Measurements from ENCODE around the gene HLA-F.

HLA-F gene

GRCh38 chr6:29755295-29755871, 32.1 kb downstream of the HLA-F start:
- no peak for TF ChIP-seq CTCF (IDR thresholded peaks at IDR 0.05; ENCODE audit: low read depth, low read length, missing control alignments)
- no peak for DNase-seq
- H3K27ac ChIP-seq: no peak overlapping the region
- H3K4me3 ChIP-seq (ENCODE audit: low read depth, low read length): no peak overlapping the region
- in situ Hi-C loops (cut with HindIII; ENCODE audit: low pct_ligation_motif_present, low sequenced_read_pairs): no loop called here
- H3K27me3 ChIP-seq (replicated peaks): peaks cover 17% of the 10 kb centered on the region
- H3K36me3 ChIP-seq (replicated peaks): no peaks in the 10 kb centered on the region

GRCh38 chr6:29757282-29757681, 34.0 kb downstream of the HLA-F start:
- no peak for DNase-seq
- Histone ChIP-seq H3K4me3 (ENCODE audit: low read depth, low read length) (no peak overlapping the region), H3K27ac (no peak overlapping the region), H3K36me3 (replicated peaks) (no peaks in the 10 kb centered on the region), H3K27me3 (replicated peaks) (peaks cover 17% of the 10 kb centered on the region)
- in situ Hi-C loops (cut with HindIII; ENCODE audit: low pct_ligation_motif_present, low sequenced_read_pairs): no loop called here
- no peak for TF ChIP-seq CTCF (IDR thresholded peaks at IDR 0.05; ENCODE audit: low read depth, low read length, missing control alignments)

GRCh38 chr6:29757701-29758293, 34.6 kb downstream of the HLA-F start:
- in situ Hi-C loops (cut with HindIII; ENCODE audit: low pct_ligation_motif_present, low sequenced_read_pairs): no loop called here
- no peak for DNase-seq
- Histone ChIP-seq H3K4me3 (ENCODE audit: low read depth, low read length) (no peak overlapping the region), H3K27me3 (replicated peaks) (peaks cover 17% of the 10 kb centered on the region), H3K36me3 (replicated peaks) (no peaks in the 10 kb centered on the region), H3K27ac (no peak overlapping the region)
- no peak for TF ChIP-seq CTCF (IDR thresholded peaks at IDR 0.05; ENCODE audit: low read depth, low read length, missing control alignments)

- Histone ChIP-seq H3K27ac (no peak overlapping the region), H3K36me3 (replicated peaks) (no peaks in the 10 kb centered on the region), H3K27me3 (replicated peaks) (peaks cover 17% of the 10 kb centered on the region), H3K4me3 (ENCODE audit: low read depth, low read length) (no peak overlapping the region)
- TF ChIP-seq CTCF (IDR thresholded peaks at IDR 0.05; ENCODE audit: low read depth, low read length, missing control alignments): no peak
- no peak for DNase-seq
- in situ Hi-C loops (cut with HindIII; ENCODE audit: low pct_ligation_motif_present, low sequenced_read_pairs): no loop called here
Observed at GRCh38 chr6:29758761-29759160, 35.5 kb downstream of the HLA-F start.

GRCh38 chr6:29759457-29759856, 36.2 kb downstream of the HLA-F start:
- Histone ChIP-seq H3K36me3 (replicated peaks) (no peaks in the 10 kb centered on the region), H3K27ac (no peak overlapping the region), H3K27me3 (replicated peaks) (peaks cover 17% of the 10 kb centered on the region), H3K4me3 (ENCODE audit: low read depth, low read length) (no peak overlapping the region)
- TF ChIP-seq CTCF (IDR thresholded peaks at IDR 0.05; ENCODE audit: low read depth, low read length, missing control alignments): no peak
- in situ Hi-C loops (cut with HindIII; ENCODE audit: low pct_ligation_motif_present, low sequenced_read_pairs): no loop called here
- DNase-seq: no peak

GRCh38 chr6:29760328-29760727, 37.1 kb downstream of the HLA-F start:
- TF ChIP-seq CTCF (IDR thresholded peaks at IDR 0.05; ENCODE audit: low read depth, low read length, missing control alignments): no peak
- in situ Hi-C loops (cut with HindIII; ENCODE audit: low pct_ligation_motif_present, low sequenced_read_pairs): no loop called here
- Histone ChIP-seq H3K36me3 (replicated peaks) (no peaks in the 10 kb centered on the region), H3K27ac (no peak overlapping the region), H3K27me3 (replicated peaks) (peaks cover 11% of the 10 kb centered on the region), H3K4me3 (ENCODE audit: low read depth, low read length) (no peak overlapping the region)
- DNase-seq: no peak

All from brain microvascular endothelial cell (primary cell).